ENCODE data around the gene STK4. TPM values are rescaled to one million over a fixed set of nuclear protein-coding genes. Genes with fewer than 3 reads are reported as not detected.

STK4 gene
- total RNA-seq, 1 donor from 2014 or later: 43.8 TPM

DNA sequence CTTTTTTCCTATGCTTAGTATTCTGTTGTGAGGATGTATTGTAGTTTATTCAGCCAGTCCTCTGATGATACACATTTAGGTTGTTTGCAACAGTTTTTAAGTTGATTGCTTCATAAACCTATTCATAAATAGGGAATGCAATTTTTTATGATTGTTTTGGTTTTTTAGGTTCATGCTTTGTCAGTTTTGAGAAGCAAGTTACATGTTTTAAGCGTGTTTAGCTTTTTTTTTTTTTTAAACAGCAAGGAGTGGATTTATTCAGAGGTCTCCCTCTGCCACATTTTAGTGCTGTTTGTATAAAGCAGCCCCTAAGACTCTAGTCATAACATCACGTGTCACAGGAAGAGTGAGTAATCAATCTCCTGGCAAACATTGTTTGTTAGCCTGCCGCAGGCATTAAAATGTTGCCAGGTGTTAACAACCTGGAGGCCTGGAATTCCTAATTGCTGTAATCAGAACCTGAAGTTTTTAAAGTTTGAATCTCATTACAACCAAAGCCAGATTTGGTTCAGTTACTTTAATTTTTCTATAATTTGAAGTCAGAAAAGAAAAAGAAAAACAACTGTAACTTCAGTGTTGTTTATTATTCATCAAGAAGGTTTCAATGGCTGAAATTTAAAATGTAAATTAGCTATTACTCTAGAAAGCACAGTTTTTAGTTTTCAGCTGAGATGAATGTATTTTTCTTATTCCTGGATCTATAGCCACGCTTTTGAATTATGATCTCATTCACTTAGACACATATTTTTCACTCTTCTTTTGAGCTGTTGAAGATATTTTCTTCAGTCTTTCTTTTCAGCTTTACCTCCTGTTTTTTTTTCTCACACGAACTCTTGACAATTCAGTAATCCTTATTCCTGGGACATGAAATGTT, 75.4 kb downstream of the STK4 start:
- DNase-seq (ENCODE audit: low spot score): no peak
- no peak for ATAC-seq
- intact Hi-C loops (cut with DNase I): loop anchor here (5.0 kb wide), 1 partner anchor 56 kb away; no protein-coding TSS in a partner anchor

DNA sequence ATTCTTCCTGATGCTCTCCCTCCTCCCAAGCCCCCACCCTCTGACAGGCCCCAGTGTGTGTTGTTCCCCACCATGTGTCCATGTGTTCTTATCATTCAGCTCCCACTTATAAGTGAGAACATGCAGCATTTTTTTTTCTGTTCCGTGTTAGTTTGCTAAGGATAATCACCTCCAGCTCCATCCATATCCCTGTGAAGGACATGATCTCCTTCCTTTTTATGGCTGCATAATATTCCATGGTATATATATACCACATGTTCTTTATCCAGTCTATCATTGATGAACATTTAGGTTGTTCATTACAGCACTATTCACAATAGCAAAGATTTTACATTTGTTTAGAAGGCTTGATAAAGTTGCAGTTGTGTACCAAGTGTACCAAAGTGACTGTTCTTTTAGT, 76.7 kb downstream of the STK4 start:
- ATAC-seq: no peak
- no peak for DNase-seq (ENCODE audit: low spot score)
- intact Hi-C loops (cut with DNase I): loop anchor here (5.0 kb wide), 1 partner anchor 54 kb away; no protein-coding TSS in a partner anchor

DNA sequence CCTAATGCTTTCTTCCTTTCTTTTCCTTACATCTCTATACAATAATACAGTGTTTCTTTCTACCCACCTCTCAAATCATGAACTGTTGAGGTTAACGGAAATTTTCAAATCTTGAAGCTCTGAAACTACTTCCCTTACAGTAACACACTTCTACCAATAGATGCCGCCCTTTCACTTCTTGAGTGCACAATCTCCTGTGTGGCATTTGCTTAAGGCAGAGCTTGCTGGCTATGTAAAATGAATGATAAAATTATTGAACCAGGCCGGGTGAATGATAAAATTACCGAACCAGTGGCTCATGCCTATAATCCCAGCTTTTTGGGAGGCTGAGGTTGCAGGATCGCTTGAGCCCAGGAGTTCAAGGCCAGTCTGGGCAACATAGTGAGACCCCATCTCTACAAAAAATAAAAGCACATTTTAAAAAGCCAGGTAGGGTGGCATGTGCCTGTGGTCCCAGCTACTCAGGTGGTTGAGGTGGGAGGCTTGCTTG, 77.8 kb downstream of the STK4 start:
- DNase-seq (ENCODE audit: low spot score) (no peak), ATAC-seq (peak; percentile 78)
- intact Hi-C loops (cut with DNase I): loop anchor here (5.0 kb wide), 1 partner anchor 53 kb away; no protein-coding TSS in a partner anchor

DNA sequence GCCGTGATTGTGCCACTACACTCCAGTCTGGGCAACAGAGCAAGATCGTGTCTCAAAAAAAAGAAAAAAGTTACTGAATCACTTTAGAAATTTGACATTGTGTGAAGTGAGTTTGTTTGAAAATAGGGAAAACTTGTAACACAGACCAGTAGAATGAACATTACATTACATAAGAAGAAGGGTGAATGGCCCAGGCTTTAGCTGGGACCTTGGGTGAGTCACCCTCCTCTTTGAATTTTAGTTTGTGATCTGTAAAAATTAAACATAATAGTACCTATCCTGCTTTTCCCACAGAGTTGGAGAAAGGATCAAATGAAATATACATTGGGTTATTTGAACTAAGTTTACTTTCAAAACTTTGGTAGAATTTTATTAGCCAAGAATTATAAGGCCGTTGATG, 78.3 kb downstream of the STK4 start:
- ATAC-seq (no peak), DNase-seq (ENCODE audit: low spot score) (no peak)

DNA sequence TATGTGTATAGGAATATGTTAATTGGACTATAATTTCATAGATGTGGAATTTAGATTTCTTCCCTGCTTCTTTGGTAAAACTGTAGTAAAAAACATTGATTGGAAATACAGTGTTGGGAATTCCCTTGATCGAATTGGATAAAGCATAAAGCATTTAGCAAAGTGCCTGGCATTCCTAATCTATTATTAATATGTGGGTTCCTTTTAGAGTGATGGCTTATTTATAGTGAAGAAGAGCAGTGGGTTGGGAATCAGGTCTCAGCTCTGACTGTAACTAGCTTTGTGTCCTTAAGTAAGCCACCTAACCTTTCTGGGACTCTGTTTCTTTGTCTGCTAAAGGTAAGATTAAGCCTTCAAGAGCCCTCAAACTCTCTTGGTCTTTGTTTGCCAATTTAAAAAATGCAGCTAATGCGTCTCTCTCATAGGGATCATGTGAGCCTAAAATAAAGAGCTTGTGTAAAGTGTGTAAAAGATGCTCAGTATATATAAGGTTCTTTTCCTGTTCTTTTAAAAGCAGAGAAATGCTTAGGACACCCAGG, 81.3 kb downstream of the STK4 start:
- DNase-seq (ENCODE audit: low spot score): no peak
- ATAC-seq: no peak
- intact Hi-C loops (cut with DNase I): no loop called here

More for the DNA sequence above, 78.3 kb downstream of the STK4 start:
- intact Hi-C loops (cut with DNase I): loop anchor here (5.0 kb wide), 1 partner anchor 53 kb away; no protein-coding TSS in a partner anchor

DNA sequence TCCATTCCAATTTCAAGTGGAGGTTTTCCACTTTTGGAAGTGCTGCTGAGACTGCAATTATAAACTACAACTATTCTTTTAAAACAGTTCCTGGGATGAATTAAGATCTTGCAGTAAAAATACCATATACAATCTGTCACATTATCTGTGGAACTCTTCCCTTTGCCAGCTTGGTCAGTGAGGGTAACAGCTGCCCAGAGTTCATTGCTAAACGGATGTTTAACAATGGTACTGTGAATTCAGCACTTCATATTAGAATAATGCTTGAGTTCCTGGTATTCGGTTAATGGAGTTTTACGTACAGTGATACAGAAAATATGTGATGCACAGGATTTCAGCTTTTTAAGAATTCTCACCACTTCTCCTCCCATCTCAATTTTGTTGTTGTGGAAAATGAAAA, 83.1 kb downstream of the STK4 start:
- intact Hi-C loops (cut with DNase I): no loop called here
- no peak for DNase-seq (ENCODE audit: low spot score)
- ATAC-seq: no peak

DNA sequence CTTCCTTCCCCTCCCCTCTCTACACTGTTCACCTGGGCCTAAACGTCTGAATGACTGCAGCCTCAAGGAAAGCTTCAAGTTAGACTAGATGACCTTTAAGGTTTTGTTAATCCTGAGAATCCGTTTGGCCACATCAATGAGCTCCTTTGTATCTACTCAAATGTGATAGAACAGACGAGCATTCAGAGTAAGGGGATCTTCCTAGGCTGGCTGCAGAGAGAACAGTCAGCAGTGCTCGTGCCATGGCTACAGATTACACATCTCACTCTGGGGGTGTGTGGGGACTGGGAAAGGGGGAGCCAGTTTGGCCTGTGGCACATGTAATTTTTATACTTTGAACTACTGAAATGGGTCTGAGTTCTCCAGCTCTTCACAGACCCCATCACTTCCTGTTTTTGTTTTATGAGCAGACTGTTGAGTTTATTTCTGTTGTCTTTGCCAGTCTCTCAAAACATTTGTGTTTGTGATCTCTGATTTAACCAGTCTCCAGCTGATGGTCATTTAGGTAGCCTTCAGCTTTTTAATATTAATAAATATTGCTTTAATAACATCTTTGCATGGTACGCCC, 83.7 kb downstream of the STK4 start:
- intact Hi-C loops (cut with DNase I): no loop called here
- no peak for DNase-seq (ENCODE audit: low spot score)
- ATAC-seq: peak; percentile 51

DNA sequence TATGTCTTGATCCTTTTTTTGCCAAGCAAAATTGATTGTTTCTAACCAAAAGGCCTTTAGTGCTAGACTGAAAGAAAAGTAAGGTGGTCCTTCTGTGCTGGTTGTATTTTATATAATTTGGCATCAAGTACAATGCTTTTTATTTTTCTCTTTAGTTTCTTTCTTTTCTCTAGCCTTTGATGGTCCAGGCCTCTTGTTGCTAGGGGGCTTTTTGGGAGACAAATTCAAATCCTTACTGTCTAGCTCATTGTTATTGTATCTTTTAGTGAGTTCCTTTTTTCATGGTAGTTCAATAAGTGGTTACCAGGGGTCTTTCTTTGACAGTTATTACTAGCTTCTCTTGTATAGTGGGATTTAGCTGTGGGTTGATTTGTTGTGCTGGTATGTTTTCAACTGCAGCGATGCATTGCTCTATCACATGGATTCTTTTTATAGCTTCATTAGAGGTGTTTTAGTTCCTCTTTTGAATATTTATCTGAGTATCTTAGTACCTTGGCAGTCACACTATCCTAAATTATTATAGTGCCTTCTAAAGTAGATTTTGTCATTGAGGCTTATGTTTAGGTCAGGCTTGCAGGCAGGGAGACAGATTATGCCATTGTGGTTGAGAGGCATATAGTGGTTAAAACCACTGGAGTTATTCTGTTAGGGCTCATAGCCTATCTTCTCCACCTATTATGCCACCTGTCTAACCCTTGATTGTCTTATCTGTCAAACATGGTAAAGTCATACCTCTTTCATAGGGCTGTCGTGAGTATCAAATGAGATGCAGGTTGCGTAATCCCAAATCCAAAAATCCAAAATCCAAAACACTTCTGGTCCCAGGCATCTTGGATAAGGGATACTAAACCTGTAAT, 85.1 kb downstream of the STK4 start:
- intact Hi-C loops (cut with DNase I): no loop called here
- DNase-seq (ENCODE audit: low spot score) (no peak), ATAC-seq (no peak)

DNA sequence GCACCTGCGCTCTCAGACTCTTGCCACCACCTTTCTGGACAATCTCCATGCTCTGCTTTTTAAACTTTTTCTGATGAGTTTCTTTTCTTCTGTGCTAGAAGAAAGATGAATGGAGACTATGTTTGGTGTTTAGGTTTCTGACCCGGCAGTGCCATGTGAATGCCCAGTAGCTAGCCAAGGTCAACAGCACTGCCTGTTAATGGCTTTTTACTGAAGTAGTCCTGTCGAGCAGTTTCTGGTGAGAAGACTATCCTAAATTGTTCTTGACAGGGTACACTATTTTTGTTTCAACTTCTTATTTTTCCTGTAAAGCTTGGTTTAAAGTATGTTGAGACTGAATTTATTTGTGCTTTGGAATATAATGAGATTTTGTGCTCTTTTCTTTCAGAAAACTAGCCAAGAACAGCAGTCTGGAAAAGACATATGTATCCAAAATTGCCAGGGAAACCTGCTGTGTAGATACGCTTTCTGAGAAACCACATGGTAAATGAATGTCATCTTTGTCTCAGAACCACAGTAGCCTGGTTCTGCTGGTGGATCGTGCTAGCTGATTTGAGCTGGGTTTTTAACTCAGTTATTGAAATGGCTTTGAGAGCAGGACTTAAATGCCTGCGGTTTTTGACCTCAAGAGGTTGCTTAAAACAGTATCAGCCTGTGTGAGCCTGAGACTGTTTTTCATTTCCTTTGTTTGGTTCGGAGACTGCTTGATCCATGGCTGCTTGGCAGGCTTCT, 86.6 kb downstream of the STK4 start:
- intact Hi-C loops (cut with DNase I): no loop called here
- ATAC-seq: peak; percentile 80

DNA sequence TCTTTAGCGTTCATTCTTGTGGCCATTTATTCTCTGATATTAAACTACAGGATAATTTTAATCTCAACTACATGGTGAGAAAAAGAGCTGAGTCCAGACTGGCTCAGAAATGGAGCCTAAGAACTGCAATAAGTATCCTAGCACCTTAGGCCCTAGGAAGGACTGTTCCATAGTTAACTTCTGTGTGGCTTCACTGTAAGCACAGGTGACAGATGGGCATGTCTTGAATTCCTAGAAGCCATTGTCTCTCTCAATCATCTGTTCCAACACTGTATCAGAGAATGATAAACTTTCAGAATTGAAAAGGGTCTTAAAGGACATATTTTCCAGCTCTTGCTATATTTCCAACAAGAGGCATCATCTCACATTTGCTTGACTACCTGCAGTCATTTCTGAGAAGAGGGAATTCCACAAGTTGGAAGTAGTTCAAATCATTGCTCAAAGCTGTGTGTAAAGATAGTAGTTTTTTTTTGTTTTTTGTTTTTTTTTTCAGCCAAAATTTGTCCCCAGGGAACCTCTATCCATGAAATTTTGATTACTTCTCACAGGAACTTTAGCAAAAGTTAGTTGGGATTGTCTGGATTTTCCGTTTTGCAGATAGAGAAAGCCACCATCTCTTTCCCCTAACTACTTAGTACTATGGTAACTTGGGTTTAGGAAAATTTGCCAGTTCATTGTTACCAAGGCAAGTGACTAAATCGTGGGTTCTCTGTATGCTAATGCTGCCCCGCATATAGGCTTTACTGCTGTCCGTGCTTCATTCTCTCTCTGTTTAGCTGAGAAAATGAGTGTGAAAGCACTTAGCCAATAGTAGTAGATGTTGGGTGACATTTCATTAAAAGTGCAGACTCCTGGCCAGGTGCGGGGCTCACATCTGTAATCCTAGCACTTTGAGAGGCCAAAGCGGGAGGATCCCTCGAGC, 87.4 kb downstream of the STK4 start:
- DNase-seq (ENCODE audit: low spot score): no peak

More for the DNA sequence above, 86.6 kb downstream of the STK4 start:
- no peak for DNase-seq (ENCODE audit: low spot score)

DNA sequence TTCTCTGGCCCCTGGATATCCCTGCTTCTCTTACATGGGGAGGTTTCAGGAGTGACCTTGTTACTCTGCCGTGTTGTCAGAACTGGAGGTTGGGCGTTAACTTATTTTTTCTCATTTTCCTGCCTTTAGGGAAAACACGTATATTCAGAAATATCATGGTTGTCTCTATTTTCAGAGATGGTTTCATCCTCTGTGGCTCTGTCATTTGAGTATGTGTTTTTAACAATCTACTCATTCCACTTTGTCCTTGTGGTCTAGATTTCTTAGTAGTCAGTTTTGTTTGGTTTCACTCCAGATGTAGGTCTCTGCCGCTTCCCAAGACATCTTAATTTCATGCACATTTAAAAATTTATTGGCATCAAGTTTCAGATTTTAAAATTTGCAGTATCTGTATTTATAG, 88.7 kb downstream of the STK4 start:
- intact Hi-C loops (cut with DNase I): no loop called here
- ATAC-seq (no peak), DNase-seq (ENCODE audit: low spot score) (no peak)

More for the DNA sequence above, 87.4 kb downstream of the STK4 start:
- intact Hi-C loops (cut with DNase I): no loop called here
- peak; percentile 15 for ATAC-seq

DNA sequence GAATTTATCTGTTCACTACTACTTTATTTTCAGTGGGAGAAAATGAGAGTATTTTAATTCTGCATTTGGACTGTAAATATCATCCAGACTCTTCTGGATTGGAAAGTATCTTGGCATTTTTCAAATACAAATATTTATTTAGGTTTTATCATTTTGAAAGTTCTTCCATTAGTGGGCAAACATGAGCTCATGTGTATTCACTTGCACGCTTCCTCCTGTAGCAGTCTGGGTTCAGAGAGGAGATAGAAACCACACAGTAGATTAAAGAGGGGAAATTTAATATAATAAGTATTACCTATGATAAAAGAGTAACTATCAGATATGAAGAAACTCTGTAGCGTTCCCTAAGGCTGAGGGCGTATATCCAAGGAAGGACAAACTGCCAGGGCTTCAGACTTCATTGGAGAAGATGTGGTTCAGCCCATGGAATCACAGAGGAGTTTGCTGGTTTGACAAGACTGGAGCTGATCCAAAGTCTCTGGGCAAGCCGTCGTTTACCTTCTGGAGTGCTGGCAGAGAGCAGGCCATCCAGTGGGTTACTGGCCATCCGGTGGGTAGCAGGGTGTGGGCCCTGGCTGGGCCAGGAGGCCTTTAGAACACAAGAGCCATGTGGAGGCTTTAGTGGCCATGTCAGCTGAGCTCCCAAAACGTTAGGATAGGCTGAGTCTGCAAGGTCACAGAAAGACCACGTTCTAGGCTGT, 90.3 kb downstream of the STK4 start:
- intact Hi-C loops (cut with DNase I): no loop called here
- ATAC-seq (no peak), DNase-seq (ENCODE audit: low spot score) (no peak)

DNA sequence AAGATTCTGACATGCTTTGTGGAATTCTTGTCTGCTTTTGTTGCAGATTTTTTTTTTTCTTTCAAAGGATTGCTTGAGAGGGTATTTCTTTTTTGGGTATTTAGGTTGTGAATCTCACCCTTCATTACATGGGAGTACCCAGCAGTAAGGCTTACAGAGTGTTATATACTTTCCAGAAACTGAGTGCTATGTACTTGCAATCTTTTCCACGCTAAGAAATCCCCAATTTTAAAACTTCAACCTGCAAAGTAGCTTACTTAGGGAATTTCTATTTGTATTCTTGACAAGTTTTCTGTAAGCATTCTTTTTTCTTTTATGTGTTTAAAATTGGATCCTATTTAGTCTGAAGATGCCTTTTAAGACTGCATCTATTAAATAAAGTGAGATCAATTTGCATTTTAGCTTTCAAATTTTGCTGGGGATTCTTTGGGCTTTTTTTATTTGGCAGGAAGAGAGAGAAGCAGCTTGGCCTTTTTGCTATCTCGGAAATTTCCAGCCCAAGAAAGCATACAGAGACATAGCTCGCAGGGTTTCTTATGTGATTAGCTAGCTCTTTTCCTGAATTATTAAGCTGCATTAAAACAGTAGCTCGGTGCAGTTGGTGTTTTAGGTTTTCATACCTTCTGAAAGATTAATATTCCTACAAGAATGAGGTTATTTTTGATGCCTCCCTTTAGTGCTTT, 92.0 kb downstream of the STK4 start:
- intact Hi-C loops (cut with DNase I): no loop called here
- DNase-seq (ENCODE audit: low spot score) (no peak), ATAC-seq (no peak)

DNA sequence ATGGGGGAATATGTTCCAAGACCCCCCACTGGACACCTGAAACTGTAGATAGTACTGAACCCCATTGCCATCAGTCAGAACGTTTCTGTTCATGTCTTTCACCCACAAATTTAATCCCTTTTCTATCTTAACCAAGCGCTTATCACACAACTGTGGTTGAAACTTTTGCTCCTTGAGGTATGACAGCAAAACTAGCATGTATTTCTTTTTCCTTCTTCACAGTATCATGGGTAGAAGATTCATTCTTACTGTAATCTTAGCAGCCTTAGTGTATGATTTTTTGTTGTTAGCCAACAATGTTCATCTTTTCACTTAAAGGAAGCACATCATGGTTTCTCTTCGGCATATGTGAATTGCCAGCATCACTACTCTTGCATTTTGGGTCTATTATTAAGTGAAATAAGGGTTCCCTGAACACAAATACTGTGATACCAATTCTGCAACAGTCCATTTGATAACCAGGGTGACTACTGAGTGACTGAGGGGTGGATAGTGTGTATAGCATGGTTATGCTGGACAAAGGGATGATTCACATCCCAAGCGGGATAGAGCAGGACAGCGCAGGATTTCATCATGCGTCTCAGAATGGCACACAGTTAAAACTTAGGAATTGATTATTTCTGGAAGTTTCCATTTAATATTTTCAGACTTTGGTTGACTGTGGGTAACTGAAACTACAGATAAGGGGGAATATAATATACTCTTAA, 92.9 kb downstream of the STK4 start:
- intact Hi-C loops (cut with DNase I): no loop called here
- no peak for ATAC-seq
- no peak for DNase-seq (ENCODE audit: low spot score)

DNA sequence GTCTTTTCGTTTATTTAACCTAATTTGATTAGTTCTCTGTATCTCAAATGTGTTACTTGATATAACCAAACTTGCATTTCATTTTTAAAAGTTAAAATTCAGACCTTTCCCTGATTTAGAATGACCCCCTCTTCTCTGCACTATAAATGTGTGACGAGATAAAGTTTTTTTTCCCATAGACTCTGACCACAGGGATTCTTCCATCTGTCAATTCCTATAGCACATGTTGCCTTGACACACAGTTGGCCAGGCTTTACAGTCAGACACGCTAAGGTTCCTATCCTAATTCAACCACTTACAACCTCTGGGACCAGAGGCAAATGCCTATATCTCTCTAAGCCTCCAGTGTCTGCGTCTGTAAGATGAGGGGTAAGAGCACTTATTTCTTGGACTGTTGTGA, 94.0 kb downstream of the STK4 start:
- DNase-seq (ENCODE audit: low spot score): no peak
- no peak for ATAC-seq
- intact Hi-C loops (cut with DNase I): no loop called here

DNA sequence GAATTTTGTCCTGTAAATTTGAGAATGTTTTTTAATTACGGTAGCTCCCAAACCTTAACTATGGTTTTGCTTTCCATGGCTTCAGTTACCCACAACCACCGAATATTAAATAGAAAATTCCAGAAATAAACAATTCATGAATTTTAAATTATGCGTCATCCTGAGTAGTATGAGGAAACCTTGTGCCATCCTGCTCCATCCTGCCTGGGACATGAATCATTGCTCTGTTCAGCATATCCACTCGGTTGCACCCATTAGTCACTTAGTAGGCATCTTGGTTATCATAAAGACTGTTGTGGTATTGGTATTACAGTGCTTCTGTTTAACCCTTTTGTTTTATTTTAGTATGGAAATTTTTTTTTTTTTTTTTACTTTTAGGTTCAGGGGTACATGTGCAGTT, 94.9 kb downstream of the STK4 start:
- ATAC-seq: no peak
- intact Hi-C loops (cut with DNase I): no loop called here
- DNase-seq (ENCODE audit: low spot score): no peak

Data from sciatic nerve (tissue), 2 donors.